HepG2 (cell line): ENCODE measurements around the gene ZNF343.

ENCODE experiments used
- CHD4 ChIP-seq: fragments of 200-600 bp; sonication (generic); IDR thresholded peaks from 2 replicates; pipeline ENCODE4 v1.7.0; 2017; ENCODE audit warnings: mild to moderate bottlenecking, low read length, borderline replicate concordance
- EP300 ChIP-seq, 3 experiments: sonication (generic) in 1 of 3; formaldehyde crosslinking in 1 of 3; IDR thresholded peaks; 2 replicates each; pipeline versions ENCODE4 v1.5.1 to v1.6.1; 2011 to 2020; ENCODE audit warnings: low read depth in 2 of 3, low read length in 2 of 3, borderline replicate concordance in 1 of 3, improper control_type of control experiment in 1 of 3, mild to moderate bottlenecking in 1 of 3, missing genetic modification reagents in 1 of 3, moderate library complexity in 1 of 3
- FOSL1 ChIP-seq: sonication (generic); formaldehyde crosslinking; IDR thresholded peaks from 2 replicates; pipeline ENCODE4 v1.9.0; 2021; ENCODE audit warnings: missing genetic modification reagents, borderline replicate concordance
- MXD4 ChIP-seq: IDR thresholded peaks from 2 replicates; pipeline ENCODE4 v1.6.1; 2016; ENCODE audit warnings: mild to moderate bottlenecking, missing biosample characterization, missing genetic modification reagents
- NAIF1 ChIP-seq: sonication (generic); formaldehyde crosslinking; IDR thresholded peaks from 2 replicates; pipeline ENCODE4 v1.5.0; 2020; ENCODE audit warnings: mild to moderate bottlenecking, missing genetic modification reagents, borderline replicate concordance
- PAWR ChIP-seq: sonication (generic); formaldehyde crosslinking; IDR thresholded peaks from 2 replicates; pipeline ENCODE4 v1.4.0; 2020; ENCODE audit warnings: missing genetic modification reagents, mild to moderate bottlenecking, borderline replicate concordance
- REL ChIP-seq: sonication (generic); formaldehyde crosslinking; conservative IDR thresholded peaks from 2 replicates; pipeline ENCODE4 v1.8.0; 2022; ENCODE audit warnings: mild to moderate bottlenecking, missing genetic modification reagents, moderate library complexity
- ZNF44 ChIP-seq: sonication (generic); formaldehyde crosslinking; IDR thresholded peaks from 2 replicates; pipeline ENCODE4 v1.5.1; 2020; ENCODE audit warnings: mild to moderate bottlenecking, missing genetic modification reagents
- TF ChIP-seq, protein P1 (sequence below): sonication (generic); formaldehyde crosslinking; IDR thresholded peaks from 2 replicates; pipeline ENCODE4 v1.5.0; 2020; ENCODE audit warnings: mild to moderate bottlenecking, missing genetic modification reagents, moderate library complexity
- TF ChIP-seq, protein P2 (sequence below): IDR thresholded peaks from 2 replicates; pipeline ENCODE4 v1.6.1; 2016; ENCODE audit warnings: low read depth, borderline replicate concordance
- TF ChIP-seq, protein P3 (sequence below), 2 experiments: IDR thresholded peaks; 2 replicates each; pipeline ENCODE4 v1.6.1; 2011 to 2012; ENCODE audit warnings: low read length in 2 of 2, borderline replicate concordance in 1 of 2, low read depth in 1 of 2, mild to moderate bottlenecking in 1 of 2, moderate library complexity in 1 of 2
- TF ChIP-seq, protein P4 (sequence below): sonication (generic); formaldehyde crosslinking; IDR thresholded peaks from 2 replicates; pipeline ENCODE4 v1.4.0; 2020; ENCODE audit warnings: mild to moderate bottlenecking, low read depth, missing genetic modification reagents

DNA sequence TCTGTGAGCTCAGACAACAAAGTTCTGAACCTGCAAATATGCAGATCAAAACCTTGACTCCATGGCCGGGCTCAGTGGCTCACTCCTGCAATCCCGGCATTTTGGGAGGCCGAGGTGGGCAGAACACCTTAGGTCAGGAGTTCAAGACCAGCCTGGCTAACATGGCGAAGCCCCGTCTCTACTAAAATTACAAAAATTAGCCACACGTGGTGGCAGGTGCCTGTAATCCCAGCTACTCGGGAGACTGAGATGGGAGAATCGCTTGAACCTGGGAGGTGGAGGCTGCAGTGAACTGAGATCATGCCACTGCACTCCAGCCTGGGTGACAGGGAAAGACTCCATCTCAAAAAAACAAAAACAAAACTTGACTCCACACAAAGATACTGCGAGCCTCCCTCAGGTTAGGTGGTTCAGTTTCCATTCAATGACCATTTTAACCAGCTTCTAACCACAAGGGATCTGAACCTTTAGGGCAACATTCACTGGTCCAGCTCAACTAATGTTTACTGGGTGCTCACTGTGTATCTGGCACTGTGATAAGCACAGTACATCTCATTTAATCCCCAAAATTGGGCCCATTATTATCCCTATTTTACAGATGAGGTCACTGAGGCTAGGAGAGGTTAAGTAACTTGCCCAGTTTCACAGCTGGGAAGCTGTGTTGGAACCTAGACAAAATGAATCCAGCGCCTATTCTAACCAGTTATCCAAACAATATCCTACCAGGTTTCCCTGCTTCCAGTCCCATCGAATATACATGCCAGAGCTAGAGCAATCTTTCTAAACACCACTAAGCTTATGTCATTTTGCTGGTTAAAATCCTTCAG is 39.9 kb downstream of the ZNF343 start:
- TF ChIP-seq, protein P1, sequence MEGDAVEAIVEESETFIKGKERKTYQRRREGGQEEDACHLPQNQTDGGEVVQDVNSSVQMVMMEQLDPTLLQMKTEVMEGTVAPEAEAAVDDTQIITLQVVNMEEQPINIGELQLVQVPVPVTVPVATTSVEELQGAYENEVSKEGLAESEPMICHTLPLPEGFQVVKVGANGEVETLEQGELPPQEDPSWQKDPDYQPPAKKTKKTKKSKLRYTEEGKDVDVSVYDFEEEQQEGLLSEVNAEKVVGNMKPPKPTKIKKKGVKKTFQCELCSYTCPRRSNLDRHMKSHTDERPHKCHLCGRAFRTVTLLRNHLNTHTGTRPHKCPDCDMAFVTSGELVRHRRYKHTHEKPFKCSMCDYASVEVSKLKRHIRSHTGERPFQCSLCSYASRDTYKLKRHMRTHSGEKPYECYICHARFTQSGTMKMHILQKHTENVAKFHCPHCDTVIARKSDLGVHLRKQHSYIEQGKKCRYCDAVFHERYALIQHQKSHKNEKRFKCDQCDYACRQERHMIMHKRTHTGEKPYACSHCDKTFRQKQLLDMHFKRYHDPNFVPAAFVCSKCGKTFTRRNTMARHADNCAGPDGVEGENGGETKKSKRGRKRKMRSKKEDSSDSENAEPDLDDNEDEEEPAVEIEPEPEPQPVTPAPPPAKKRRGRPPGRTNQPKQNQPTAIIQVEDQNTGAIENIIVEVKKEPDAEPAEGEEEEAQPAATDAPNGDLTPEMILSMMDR, result no peak
- TF ChIP-seq FOSL1 (CRISPR knock-in tag), result no peak
- no peak for TF ChIP-seq EP300 (IDR thresholded peaks at IDR 0.05; ENCODE audit: low read depth in 2 of 2, low read length in 2 of 2)
- TF ChIP-seq EP300 (CRISPR knock-in tag; IDR thresholded peaks at IDR 0.05; ENCODE audit: borderline replicate concordance), result no peak
- TF ChIP-seq, protein P2, sequence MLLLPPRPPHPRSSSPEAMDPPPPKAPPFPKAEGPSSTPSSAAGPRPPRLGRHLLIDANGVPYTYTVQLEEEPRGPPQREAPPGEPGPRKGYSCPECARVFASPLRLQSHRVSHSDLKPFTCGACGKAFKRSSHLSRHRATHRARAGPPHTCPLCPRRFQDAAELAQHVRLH, result no peak
- no peak for TF ChIP-seq ZNF44 (CRISPR knock-in tag)
- TF ChIP-seq PAWR (CRISPR knock-in tag), result 0 out of 2 replicates have a peak, but pooled peaks have one; percentile 65
- no peak for TF ChIP-seq MXD4 (CRISPR knock-in tag)
- TF ChIP-seq CHD4, result no peak
- TF ChIP-seq, protein P3, sequence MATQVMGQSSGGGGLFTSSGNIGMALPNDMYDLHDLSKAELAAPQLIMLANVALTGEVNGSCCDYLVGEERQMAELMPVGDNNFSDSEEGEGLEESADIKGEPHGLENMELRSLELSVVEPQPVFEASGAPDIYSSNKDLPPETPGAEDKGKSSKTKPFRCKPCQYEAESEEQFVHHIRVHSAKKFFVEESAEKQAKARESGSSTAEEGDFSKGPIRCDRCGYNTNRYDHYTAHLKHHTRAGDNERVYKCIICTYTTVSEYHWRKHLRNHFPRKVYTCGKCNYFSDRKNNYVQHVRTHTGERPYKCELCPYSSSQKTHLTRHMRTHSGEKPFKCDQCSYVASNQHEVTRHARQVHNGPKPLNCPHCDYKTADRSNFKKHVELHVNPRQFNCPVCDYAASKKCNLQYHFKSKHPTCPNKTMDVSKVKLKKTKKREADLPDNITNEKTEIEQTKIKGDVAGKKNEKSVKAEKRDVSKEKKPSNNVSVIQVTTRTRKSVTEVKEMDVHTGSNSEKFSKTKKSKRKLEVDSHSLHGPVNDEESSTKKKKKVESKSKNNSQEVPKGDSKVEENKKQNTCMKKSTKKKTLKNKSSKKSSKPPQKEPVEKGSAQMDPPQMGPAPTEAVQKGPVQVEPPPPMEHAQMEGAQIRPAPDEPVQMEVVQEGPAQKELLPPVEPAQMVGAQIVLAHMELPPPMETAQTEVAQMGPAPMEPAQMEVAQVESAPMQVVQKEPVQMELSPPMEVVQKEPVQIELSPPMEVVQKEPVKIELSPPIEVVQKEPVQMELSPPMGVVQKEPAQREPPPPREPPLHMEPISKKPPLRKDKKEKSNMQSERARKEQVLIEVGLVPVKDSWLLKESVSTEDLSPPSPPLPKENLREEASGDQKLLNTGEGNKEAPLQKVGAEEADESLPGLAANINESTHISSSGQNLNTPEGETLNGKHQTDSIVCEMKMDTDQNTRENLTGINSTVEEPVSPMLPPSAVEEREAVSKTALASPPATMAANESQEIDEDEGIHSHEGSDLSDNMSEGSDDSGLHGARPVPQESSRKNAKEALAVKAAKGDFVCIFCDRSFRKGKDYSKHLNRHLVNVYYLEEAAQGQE (IDR thresholded peaks at IDR 0.05; ENCODE audit: borderline replicate concordance in 1 of 2, low read depth in 1 of 2, low read length in 2 of 2), result no peak
- TF ChIP-seq NAIF1 (CRISPR knock-in tag), result no peak
- TF ChIP-seq, protein P4, sequence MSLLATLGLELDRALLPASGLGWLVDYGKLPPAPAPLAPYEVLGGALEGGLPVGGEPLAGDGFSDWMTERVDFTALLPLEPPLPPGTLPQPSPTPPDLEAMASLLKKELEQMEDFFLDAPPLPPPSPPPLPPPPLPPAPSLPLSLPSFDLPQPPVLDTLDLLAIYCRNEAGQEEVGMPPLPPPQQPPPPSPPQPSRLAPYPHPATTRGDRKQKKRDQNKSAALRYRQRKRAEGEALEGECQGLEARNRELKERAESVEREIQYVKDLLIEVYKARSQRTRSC (CRISPR knock-in tag), result no peak
- TF ChIP-seq REL (CRISPR knock-in tag), result no peak
